Activated naive CD4-positive, alpha-beta T cell treated with anti-CD3 and anti-CD28 coated beads, Interleukin-2, amount 50 U/mL, for 24 hours (primary cell): Measurements from ENCODE around the gene IMPA2.
"Not testable (repeated sequence)": the region's sequence is repeated elsewhere in the genome, so short reads cannot be mapped to it uniquely, and the experiment has no call there.

Experiments
- H3K27ac Mint-ChIP-seq: one replicate; pipeline ENCODE4 v1.8.0; 2021; ENCODE audit warnings: mild to moderate bottlenecking, mixed read lengths
- H3K27me3 Mint-ChIP-seq: one replicate; pipeline ENCODE4 v1.8.0; 2021; ENCODE audit warnings: mixed read lengths
- H3K36me3 Mint-ChIP-seq: one replicate; pipeline ENCODE4 v1.8.0; 2021; ENCODE audit warnings: mixed read lengths
- H3K4me1 Mint-ChIP-seq: one replicate; pipeline ENCODE4 v1.8.0; 2021; ENCODE audit warnings: mixed read lengths
- H3K4me3 Mint-ChIP-seq: one replicate; pipeline ENCODE4 v1.8.0; 2021; ENCODE audit warnings: mild to moderate bottlenecking, mixed read lengths
- H3K9me3 Mint-ChIP-seq: one replicate; pipeline ENCODE4 v1.8.0; 2021; ENCODE audit warnings: mixed read lengths

The IMPA2 gene

GRCh38 chr18:12072996-12073395 is 91.7 kb downstream of the IMPA2 start:
- Mint-ChIP-seq H3K27ac (no peak overlapping the region), H3K27me3 (peaks cover 6% of the 10 kb centered on the region), H3K4me1 (no peaks in the 10 kb centered on the region), H3K36me3 (no peaks in the 10 kb centered on the region), H3K9me3 (no peaks in the 10 kb centered on the region), H3K4me3 (no peak overlapping the region)

GRCh38 chr18:12074736-12075135 is 93.4 kb downstream of the IMPA2 start:
- no peaks in the 10 kb centered on the region for H3K36me3 Mint-ChIP-seq
- no peak overlapping the region for H3K4me3 Mint-ChIP-seq
- H3K27ac Mint-ChIP-seq: no peak overlapping the region
- H3K27me3 Mint-ChIP-seq: peaks cover 4% of the 10 kb centered on the region
- no peaks in the 10 kb centered on the region for H3K4me1 Mint-ChIP-seq
- no peaks in the 10 kb centered on the region for H3K9me3 Mint-ChIP-seq

- Mint-ChIP-seq H3K9me3 (no peaks in the 10 kb centered on the region), H3K4me1 (no peaks in the 10 kb centered on the region), H3K27me3 (peaks cover 4% of the 10 kb centered on the region), H3K36me3 (no peaks in the 10 kb centered on the region), H3K4me3 (no peak overlapping the region), H3K27ac (no peak overlapping the region)
These were observed 95.3 kb downstream of the IMPA2 start for GRCh38 chr18:12076424-12077140.

GRCh38 chr18:12077994-12078393 is 96.7 kb downstream of the IMPA2 start:
- H3K36me3 Mint-ChIP-seq, H3K9me3 Mint-ChIP-seq, H3K4me3 Mint-ChIP-seq, H3K4me1 Mint-ChIP-seq, H3K27me3 Mint-ChIP-seq, H3K27ac Mint-ChIP-seq: not testable (repeated sequence)

- H3K4me1 Mint-ChIP-seq: no peaks in the 10 kb centered on the region
- H3K4me3 Mint-ChIP-seq: no peak overlapping the region
- no peaks in the 10 kb centered on the region for H3K36me3 Mint-ChIP-seq
- H3K9me3 Mint-ChIP-seq: no peaks in the 10 kb centered on the region
- peaks cover 3% of the 10 kb centered on the region for H3K27me3 Mint-ChIP-seq
- no peak overlapping the region for H3K27ac Mint-ChIP-seq
These were observed 98.4 kb downstream of the IMPA2 start for GRCh38 chr18:12079491-12080237.
